HG02840 (cell line): ENCODE data around the gene CRYGC.

Experiments
- ATAC-seq: cut with Tn5 transposase; IDR thresholded peaks from one replicate; pipeline ENCODE4 v1.9.1; 2021; ENCODE audit warnings: mild to moderate bottlenecking, moderate library complexity, moderate number of reproducible peaks; ENCODE audit not compliant: unreplicated experiment, low FRiP score

CRYGC gene

GRCh38 chr2:208129744-208130711 lies at the start of gene CRYGC:
CRYGC (minus strand) TSS chr2:208129828; CDS start chr2:208129792, 36 bp downstream.
- no peak for ATAC-seq

- no peak for ATAC-seq
Measured at GRCh38 chr2:208179028-208179609, 49.5 kb upstream of the CRYGC start.

GRCh38 chr2:208175840-208176153 lies 46.2 kb upstream of the CRYGC start:
- ATAC-seq = no peak

GRCh38 chr2:208175069-208175839 lies 45.6 kb upstream of the CRYGC start:
- peak; percentile 88 for ATAC-seq

GRCh38 chr2:208174144-208174543 lies 44.5 kb upstream of the CRYGC start:
- ATAC-seq = no peak

- no peak for ATAC-seq
Measured at GRCh38 chr2:208172125-208172524, 42.5 kb upstream of the CRYGC start.

- no peak for ATAC-seq
Measured at GRCh38 chr2:208164951-208165755, 35.5 kb upstream of the CRYGC start.

- no peak for ATAC-seq
Measured at GRCh38 chr2:208163489-208163888, 33.9 kb upstream of the CRYGC start, which contains the start of gene CRYGA. CRYGA (minus strand) TSS chr2:208163589; CDS start chr2:208163556, 33 bp downstream.

GRCh38 chr2:208156439-208156838 lies 26.8 kb upstream of the CRYGC start:
- no peak for ATAC-seq

- no peak for ATAC-seq
Measured at GRCh38 chr2:208153156-208153555, 23.5 kb upstream of the CRYGC start.

GRCh38 chr2:208150956-208151355 lies 21.3 kb upstream of the CRYGC start:
- no peak for ATAC-seq

GRCh38 chr2:208150094-208150493 lies 20.5 kb upstream of the CRYGC start:
- ATAC-seq = no peak

- ATAC-seq = no peak
Measured at GRCh38 chr2:208148803-208149202, 19.2 kb upstream of the CRYGC start.

- ATAC-seq = no peak
Measured at GRCh38 chr2:208147759-208148158, 18.1 kb upstream of the CRYGC start.

- no peak for ATAC-seq
Measured at GRCh38 chr2:208147008-208147407, 17.4 kb upstream of the CRYGC start.

GRCh38 chr2:208146006-208146405 lies 16.4 kb upstream of the CRYGC start, which contains the start of gene CRYGB:
CRYGB (minus strand) TSS chr2:208146158; CDS start chr2:208146120, 38 bp downstream.
- no peak for ATAC-seq

GRCh38 chr2:208142925-208143799 lies 13.5 kb upstream of the CRYGC start:
- no peak for ATAC-seq

- ATAC-seq = no peak
Measured at GRCh38 chr2:208142240-208142924, 12.8 kb upstream of the CRYGC start.

GRCh38 chr2:208139447-208139846 lies 9.8 kb upstream of the CRYGC start:
- no peak for ATAC-seq
